ENCODE measurements around the gene NOL9.
A peak's percentile ranks its signal among the peaks of the same experiment; 100 is the strongest.
"Not testable (repeated sequence)": the region's sequence is repeated elsewhere in the genome, so short reads cannot be mapped to it uniquely, and the experiment has no call there.

The NOL9 gene

DNA sequence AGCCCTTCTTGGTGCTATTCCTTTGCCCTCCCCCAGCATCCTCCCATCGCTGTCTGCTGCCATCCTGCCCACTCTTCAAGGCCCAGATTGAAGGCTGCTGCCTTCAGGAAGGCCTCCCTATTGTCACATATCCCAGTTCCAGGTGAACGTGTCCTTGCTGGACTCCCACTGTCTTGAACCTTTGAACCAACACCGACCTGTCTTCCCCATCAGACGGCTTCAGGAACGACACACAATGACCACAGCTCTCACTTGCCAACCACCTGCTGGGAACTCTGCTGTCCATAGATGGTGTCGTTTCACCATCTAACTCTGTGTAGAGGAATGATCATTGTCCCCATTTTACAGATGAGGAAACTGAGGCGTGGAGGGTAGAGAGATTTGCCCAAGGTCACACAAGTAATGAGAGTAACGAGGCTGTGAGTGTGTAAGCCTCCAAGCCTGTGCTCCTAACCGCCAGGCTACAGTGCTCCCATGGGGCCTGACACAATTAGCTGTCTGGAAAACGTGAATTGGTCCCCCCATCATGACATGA lies 53.0 kb downstream of the NOL9 start:
- no peak for DNase-seq

DNA sequence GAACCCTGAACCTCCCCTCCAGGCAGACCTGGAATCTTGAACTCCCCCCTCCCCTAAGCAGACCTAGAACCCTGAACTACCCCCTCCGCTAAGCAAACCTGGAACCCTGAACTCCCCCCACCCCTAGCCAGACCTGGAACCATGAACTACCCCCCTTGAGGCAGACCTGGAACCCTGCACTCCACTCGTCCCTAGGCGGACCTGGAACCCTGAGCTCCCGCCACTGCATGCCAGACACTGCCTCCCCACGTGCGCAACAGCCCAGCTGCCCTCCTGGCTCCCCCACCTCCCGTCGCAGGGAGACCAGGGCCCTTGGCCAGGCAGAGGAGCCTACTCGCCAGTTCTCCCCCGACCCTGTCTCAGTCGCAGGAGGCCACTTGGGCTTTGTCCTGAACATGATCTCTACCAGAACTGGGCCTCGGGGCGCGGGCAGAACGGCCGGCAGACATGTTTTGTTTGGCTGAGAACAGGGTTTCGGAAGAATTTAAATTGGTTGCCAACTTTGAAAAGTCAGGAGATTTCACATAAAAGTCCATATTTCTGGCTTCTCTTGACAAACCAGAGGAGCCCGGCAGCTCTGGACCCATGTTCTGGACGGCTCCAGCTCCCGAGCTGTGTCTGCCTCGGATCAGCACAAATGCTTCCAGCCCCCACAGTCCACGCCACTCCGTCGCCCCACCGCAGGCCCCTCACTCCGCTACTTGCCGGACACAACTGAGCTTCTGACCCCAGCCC lies 53.6 kb downstream of the NOL9 start:
- no peak for DNase-seq

DNA sequence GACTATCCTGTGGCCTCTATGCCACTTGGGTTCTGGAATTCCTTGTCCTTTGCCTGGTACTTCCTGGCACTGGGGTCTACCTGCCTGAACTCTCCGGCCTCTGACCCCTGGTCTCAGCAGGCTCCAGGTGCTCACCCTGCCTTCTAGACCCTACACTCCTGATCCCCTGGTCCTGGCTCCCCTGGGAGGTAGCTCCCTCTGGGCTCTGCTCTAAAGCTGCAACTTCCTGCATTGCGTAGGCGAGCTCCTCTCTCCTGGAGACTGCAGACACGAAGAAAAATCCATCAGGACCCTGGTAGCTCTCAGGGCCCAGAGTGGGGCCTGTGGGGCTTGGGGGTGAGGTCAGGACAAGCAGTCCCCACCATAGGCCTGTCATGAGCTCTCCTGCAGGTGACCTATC lies 55.0 kb downstream of the NOL9 start:
- DNase-seq, result no peak

DNA sequence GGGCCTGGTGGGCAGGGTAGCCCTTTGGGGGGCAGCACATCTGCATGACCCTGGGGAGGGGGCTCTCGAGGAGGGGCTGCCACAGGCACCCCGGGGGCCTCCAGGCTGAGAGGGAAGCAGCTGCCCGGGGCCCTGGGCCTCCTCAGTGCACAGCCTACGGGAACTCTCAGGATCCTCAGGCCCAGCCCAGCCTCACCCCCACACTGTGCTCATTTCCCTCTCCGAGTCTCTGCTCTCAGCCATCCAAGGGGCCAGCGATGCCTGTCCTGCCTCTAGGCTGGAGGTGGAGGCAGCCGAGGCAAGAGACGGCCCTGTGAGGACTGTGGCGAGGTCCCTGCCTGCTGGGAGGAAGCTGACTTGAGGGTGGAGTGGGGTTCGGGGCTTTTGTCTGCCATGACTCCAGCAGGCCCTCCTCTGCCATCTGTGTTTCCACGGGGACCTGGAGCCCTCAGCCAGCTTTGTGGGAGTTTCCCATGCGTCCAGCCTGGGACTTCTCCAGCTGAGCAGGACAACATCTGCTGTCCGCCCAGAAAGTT lies 55.7 kb downstream of the NOL9 start:
- no peak for DNase-seq

DNA sequence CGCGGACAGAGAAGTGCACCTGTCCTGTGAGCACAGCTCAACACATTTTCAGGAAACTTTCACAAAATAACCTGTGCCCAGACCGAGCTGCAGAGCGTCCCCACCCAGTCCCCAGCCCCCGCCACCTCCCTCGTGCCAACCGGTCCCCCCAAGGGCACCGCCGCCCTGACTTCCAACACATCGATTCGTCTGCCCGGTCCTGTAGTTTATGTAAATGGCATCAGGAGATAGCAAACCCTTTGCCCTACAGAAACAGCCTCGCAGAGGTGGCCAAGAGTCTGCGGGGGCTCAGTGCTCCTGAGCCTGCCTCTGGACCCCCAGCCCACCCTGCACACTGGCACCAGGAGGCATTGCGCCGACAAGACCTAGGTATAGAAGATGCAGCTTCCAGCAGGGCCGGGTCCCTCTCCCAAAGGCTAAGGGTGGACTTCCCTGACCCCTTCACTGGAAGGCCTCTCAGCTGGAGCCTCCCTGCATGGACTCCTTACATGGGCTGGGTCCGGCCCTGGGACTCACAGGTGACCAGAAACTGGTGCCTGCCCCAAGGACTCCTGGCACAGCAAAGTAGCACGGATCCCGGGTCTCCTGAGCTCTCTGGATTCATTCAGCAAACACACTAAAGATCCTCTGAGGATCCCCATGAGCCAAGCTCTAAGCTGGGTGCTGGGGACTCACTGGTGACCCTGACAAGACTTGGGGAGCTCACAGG lies 56.3 kb downstream of the NOL9 start:
- DNase-seq, result no peak

DNA sequence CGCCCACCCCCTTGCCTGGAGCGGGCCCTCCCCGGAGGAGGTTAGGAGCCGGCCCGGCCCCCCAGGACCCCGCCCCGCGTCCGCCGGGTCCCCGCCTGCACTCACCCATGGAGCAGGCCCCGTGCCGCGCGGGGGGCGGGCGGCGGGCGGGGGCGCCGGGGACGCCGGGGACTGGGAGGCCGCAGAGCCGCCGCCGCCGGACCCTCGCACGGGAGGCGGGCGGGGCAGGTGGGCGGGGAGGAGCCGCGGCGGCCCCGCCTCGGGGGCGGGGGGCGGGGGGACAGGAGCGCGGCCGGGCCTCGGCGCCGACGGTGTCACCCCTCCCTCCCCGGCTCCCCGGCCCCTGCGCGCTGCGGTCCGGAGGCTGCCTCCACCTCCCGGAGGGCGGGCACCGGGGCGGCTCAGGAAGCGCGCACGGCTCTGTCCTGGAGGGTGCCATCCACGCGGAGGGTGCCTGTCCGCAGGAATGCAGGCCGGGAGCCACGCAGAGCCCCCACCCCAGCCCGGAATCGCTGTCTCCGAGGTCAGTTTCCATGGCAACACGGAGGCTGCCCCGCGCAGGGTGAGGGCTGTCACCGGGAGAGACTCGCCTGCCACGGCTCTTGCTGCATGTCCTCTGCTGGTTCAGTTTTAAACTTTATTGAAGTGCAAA lies 57.0 kb downstream of the NOL9 start:
- peak; percentile 51 for DNase-seq

DNA sequence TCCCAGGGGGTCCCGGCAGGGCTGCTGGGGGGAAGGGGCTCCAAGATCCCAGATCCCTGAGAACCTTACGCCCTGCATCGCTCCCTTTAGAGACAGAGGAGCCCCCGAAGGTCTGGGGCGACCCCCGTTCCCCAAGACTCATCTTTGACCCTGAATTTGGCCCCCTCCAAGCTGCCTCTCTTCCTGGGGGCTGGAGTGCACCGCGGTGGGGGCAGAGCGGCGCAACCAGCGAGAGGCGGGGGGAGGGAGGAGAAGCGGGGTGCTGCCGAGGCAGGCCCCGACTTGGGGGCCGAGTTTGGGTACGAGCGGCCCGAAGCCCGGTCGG lies 57.5 kb downstream of the NOL9 start:
- DNase-seq, result no peak

DNA sequence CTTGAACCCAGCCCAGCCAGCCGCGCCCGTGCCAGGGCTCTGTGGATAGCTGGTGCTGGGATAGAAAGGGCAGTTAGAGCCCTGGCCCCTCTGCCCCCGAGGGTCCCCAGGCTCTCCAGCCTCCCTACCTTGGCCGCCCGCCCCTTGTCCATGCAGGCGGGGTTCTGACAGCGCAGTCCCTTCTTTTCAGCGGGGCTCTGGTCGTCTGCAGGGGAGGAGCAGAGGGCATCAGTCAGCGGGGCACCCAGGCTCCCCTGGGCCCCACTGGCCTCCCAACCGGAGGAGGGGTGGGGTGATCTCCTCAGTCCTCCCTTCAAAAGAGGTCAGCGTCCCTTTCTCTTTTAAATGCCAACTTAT lies 58.0 kb downstream of the NOL9 start:
- DNase-seq, result no peak

DNA sequence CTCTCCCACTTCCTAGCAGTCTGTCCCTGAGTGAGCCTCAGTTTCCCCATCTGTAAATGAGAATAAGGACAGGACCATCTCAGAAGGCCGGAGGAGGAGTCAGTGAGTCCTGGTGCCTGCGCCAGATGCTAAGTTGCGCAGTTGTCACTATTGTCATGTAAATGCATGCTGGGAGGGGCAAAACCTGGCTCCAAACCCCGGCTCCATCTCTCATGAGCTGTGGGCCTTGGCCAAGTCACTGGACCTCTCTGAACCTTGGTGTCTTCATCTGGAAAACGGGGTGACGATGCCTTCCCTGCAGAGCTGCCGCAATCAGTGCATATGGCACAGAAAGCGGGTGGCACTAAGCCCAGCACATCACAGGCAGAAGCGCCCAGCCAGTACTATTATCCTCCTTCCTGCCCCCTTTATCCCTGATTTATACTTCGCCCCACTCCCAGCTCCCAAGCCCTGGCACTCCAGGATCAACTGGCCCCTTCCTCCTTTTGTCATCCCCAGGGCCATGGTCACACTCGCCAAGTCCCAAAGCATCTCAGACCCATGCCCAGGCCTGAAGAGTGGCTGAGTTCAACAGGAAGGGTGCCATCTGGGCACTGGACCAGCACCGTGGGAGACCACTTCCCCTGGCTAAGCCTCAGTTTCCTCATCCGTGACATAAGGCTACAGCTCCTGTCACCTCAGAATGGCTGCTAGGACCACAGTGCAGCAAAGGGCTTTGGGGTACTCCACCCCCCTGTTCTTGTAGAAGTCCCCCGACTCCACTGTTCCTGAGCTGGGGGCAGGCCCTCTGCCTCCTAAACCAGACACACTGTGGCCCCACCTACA lies 58.6 kb downstream of the NOL9 start:
- DNase-seq, result no peak

DNA sequence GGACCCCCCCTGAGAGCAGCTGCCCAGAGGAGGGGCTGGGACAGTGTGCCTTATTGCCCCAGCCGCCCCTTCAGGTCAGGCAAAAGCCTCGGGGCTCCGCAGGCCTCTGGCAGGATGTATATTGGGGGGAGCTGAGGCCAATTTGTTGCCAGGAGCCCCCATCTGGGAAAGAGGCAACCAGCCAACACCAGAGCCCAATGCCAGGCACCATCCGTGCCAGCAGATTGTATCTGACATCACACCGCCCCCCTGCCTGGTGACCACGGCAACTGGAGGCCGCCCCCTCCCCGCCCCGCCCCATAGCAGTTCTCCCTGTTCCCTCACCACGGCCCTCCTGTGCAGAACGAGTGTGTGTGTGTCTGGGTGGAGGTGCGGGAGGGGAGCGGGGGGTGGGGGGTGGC lies 59.3 kb downstream of the NOL9 start:
- no peak for DNase-seq

DNA sequence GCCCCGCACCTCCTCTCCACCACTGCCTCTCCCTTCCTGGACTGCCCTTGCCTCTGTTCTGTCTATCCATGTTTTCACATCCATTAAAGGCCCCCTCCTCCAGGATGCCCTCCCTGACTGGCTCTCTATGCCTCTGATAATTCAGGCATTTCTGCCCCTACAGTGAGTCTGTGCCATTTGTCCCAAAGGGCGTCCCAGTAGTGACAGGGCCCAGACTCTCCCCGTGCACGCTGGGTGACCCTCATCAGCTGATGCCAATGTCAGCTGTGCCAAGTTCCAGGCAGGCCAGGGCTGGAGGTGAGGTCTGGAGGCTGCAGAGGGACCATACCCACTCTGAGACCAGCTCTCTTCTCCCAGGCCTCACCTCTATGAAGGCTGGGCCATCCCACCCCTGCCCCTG lies 59.7 kb downstream of the NOL9 start:
- no peak for DNase-seq

DNA sequence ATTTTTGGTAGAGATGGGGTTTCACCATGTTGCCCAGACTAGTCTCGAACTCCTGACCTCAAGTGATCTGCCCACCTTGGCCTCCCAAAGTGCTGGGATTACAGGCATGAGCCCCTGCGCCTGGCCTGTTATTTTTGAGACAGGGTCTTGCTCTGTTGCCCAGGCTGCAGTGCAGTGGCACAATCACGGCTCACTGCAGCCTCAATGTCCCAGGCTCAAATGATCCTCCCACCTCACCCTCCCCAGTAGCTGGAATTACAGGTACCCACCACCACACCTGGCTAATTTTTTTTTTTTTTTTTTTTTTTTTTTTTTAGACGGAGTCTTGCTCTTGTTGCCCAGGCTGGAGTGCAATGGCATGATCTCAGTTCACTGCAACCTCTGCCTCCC lies 60.5 kb downstream of the NOL9 start:
- not testable (repeated sequence) for DNase-seq

DNA sequence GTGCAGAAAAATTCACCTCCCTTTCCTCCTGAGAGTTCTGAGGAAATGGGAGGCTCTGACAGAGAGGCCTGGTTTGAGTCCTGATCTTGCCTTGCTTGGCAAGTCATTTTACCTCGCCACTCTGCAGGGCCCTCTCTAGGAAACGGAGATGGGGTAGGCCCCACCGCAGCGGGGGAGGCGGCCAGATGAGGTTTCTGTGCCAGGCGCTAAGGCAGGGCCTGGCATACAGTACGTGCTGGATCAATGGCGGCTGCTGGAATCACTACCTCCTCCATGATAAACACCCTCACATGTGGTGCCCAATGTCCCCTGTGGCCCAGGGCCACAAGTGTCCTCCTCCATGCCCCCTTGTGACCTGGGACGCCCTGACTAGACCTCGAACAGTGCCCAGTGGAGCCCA lies 62.3 kb downstream of the NOL9 start:
- DNase-seq, result no peak

DNA sequence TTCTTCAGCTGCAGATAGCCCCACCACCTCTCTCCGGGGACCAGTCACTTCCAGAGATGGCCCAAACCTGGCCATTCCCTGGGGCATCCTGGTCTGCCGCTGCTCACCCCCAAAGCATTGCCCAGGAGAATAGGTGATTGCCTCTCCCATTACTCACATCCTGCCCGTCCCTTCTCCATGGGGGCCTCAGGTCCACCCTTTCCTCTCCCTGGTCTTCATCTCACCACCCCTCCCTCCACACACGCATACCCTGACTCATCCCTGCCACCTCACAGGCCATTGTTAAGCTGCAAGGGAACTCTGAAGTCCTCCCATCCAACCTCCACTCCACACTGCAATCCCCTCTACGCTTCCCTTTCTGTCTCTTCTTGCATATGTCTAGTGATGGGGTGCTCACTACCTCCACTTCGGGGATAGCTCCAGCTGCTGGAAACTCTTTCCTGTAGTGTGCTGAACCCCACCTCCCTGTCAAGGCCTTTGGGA lies 62.8 kb downstream of the NOL9 start, which contains the start of gene PLEKHG5:
PLEKHG5 (minus strand) TSS at position 188 of the 483 bp plus-strand sequence. CDS start 14,096 bp downstream, outside the sequence.
- peak; percentile 93 for DNase-seq

DNA sequence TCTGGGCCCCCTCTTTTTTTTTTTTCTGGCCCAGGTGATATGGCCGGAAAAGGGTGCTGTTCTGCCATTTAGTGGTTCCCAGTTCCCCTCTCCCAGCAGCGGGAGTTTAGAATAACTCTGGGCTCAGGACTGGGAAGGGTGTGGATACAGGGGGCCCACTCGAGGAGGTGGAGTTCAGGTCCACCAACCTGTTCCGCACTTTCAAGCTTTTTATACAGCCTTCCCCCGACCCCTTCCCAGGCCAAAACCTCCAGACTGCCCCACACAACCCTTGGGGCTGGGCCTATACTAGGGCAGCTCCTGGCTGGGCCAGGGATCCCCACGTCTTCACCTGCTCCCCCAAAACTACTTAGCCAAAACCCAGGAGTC lies 63.2 kb downstream of the NOL9 start:
- no peak for DNase-seq

DNA sequence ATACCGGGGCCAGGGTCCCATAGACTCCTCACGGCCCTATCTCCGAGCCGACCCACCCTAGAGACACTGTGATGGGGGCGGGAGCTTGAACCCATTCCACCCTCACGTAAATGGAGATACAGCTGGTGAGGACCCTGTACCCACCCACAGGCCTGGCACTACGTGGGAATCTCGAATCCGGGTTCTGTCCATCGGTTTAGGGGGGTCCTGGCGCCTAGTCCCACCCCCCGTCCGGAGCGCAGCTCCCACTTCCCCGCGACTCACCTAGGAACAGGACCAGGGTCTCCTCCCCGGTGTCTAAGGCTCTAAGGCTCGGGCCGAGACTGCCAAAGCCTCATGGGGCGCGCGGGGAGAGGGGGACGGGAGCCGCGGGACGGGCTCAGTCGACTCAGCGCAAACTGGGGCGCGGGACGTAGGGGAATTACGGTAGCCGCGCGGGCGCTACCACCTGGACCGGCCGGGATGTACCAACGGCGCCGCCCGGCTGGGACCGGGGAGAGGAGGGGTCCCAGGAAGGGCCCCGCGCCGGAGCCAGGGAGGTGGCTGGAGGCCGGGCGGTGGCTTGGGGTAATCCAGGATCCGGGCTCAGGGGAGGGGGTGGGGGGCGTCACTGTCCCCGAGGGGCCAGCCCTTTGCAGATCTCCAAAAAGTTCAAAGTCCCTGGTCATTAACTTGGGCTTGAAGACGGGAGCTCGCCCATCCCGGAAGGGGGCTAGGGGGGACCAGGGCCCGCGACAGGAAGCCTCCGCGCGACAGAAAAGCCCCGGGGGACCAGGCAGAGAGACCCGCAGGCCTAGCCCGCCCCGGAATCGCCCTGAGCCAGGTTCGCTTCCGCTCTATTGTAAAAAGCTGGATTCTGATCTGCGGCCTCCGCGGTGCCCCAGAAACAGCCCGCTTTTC lies 63.9 kb downstream of the NOL9 start:
- peak; percentile 83 for DNase-seq

DNA sequence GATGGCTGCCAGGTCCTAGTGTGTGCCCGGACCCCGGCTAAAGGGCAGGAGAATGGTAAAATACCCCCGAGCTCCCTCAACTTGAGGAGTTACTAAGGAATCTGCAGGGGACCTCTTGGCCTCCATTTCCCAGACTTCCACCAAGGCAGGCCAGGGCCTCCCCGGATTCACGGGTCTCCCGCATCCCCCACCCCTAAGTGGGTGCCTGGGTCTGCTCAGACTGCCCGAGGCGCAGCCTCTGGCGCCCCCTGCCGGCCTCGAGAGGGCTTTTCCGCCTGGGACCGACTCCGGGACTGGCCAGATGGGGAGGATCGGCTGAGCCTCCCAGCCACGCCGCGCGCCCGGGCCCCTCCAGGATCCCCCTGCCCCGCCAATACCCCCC lies 64.5 kb downstream of the NOL9 start:
- DNase-seq, result peak; percentile 75

DNA sequence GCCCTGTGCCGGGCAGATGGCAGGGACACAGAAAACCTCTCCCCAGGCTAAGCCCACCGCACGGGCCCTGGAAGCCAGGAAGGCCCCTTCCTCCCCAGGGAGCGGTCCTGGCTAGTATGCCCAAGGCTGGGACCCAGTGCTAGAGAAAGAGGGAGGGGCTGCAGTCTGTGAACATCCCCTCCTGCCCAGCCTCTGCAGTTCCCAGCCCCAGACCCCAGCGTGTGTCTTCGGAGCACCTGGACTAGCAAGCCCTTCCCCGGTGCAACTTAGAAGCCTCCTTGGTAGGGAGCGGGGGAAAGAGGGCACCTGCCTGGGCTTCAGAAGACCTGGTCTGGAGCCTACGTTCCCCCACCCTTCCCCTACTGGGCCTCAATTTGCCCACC lies 64.9 kb downstream of the NOL9 start:
- no peak for DNase-seq

DNA sequence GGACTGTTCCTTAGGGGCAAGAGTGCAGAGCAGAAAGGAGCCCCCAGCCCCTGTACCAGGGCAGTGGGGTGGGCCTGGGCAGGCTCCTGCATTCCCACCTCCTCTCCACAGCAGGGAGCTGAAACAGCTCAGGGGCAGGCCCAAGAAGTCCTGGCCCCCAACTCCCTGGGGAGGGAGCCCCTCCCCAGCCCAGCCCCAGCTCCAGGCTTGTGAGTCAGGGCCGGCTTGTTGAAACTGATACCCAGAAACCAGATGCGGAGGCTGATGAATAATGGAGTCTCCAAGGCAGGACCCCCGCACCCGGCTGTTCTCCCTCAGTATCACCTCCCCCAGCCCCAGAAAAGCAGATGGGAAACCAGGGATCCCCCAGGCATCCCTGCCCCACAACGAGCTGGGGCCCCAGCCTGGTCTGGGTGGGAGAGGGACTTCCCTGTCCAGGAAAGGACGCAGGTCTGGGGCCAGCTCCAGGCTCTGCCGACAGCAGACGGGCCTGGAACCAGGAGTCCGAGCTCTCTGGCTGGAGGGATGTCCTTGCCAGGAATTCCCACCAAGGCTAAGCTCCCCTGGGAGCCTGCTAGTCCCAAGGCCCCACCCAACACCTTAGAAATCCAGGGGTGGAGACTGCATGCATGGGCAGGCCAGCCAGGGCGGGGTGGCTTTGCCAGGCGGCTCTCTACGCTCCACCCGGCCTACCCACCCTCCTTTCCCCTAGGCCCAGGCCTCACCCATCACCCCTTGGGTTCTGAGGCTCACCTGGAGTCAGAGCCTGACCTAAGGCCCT lies 65.5 kb downstream of the NOL9 start:
- peak; percentile 21 for DNase-seq

DNA sequence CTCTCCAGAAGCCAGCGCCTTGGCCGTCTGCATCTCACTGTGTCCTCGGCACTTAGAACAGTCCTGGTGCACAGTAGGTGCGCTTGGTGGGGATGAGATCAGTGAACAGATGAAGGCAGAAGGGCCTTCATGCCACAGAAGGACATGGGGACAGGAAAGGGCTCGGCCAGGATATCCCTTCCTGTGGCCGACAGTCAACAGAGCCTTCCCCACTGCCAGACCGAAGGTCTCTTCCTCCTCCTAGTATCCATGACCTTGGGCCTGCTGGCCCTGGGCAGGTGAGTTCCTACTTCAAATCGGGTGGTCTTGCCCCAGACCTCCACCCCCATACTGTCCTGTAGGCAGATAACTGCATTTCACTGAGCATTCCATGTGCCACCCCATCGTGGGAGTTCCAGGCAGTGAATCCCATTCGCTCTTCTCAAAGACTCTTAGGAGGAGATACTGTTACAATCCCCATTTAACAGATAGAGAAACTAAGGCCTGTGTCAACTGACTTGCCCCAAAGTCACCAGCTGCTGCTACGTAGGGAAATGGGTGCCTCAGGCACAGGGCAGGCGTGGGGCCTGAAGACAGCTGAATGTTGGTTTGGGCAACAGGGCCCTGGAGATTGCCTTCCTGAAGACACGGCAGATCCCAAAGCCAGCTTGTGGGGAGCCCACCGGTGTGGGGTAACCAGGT lies 66.4 kb downstream of the NOL9 start:
- DNase-seq, result no peak

Data from fibroblast of skin of right biceps (primary cell).